Endothelial cell of umbilical vein (primary cell): ENCODE results near the gene CHMP1A.

Experiments
- CTCF ChIP-seq, 2 donors: IDR thresholded peaks; 1 replicate in 1 of 2; 2 replicates in 1 of 2; pipeline ENCODE4 v1.5.1; 2011; ENCODE audit warnings: low read length in 2 of 2, mild to moderate bottlenecking in 2 of 2, moderate library complexity in 2 of 2, control low read depth in 1 of 2, inconsistent platforms in 1 of 2, low read depth in 1 of 2; ENCODE audit not compliant: insufficient read depth in 1 of 2; ENCODE audit errors: extremely low read depth in 1 of 2
- EZH2 ChIP-seq: IDR thresholded peaks from 2 replicates; pipeline ENCODE4 v1.6.1; 2012; ENCODE audit warnings: borderline replicate concordance, low read depth, mild to moderate bottlenecking, moderate library complexity, low read length, inconsistent platforms; ENCODE audit not compliant: severe bottlenecking
- JUN ChIP-seq: IDR thresholded peaks from 2 replicates; pipeline ENCODE4 v1.6.1; 2011; ENCODE audit warnings: borderline replicate concordance, low read depth; ENCODE audit not compliant: insufficient read length, insufficient read depth
- MYC ChIP-seq: IDR thresholded peaks from one replicate; pipeline ENCODE4 v1.6.1; 2011; ENCODE audit warnings: mild to moderate bottlenecking, low read depth, low read length
- POLR2A ChIP-seq: IDR thresholded peaks from 2 replicates; pipeline ENCODE4 v1.6.1; 2012; ENCODE audit warnings: low read depth, mild to moderate bottlenecking, control low read depth, low read length
- POLR2AphosphoS5 ChIP-seq: IDR thresholded peaks from 2 replicates; pipeline ENCODE4 v1.6.1; 2012; ENCODE audit warnings: low read depth, mild to moderate bottlenecking, control low read depth, low read length, moderate library complexity; ENCODE audit not compliant: insufficient read depth
- TF ChIP-seq, protein P1 (sequence below): IDR thresholded peaks from 2 replicates; pipeline ENCODE4 v1.6.1; 2011; ENCODE audit not compliant: insufficient read depth, insufficient read length

GRCh38 chr16:89621136-89621697 is 36.3 kb downstream of the CHMP1A start:
- TF ChIP-seq CTCF (IDR thresholded peaks at IDR 0.05; ENCODE audit: extremely low read depth in 1 of 2, insufficient read depth in 1 of 2, low read depth in 1 of 2, low read length in 2 of 2): no peak
- TF ChIP-seq, protein P1, sequence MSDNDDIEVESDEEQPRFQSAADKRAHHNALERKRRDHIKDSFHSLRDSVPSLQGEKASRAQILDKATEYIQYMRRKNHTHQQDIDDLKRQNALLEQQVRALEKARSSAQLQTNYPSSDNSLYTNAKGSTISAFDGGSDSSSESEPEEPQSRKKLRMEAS: no peak
- TF ChIP-seq POLR2A: no peak
- no peak for TF ChIP-seq JUN
- TF ChIP-seq MYC: no peak
- TF ChIP-seq POLR2AphosphoS5: no peak
- no peak for TF ChIP-seq EZH2
